Ovary (tissue), 9 donors: Measurements from ENCODE around the gene RAB22A. TPM values are rescaled to one million over a fixed set of nuclear protein-coding genes. Genes with fewer than 3 reads are reported as not detected.

Experiments used
- DNase-seq, 5 donors: peaks; one replicate each; pipeline ENCODE4 v3.0.0-alpha.2; 2019 to 2020
- H3K27ac ChIP-seq, 2 donors: fragments of 200-600 bp; one replicate each; pipeline versions ENCODE4 v1.5.1 to v1.8.0; 2019 to 2022
- H3K27me3 ChIP-seq: fragments of 200-600 bp; one replicate; pipeline ENCODE4 v1.8.0; 2022
- H3K36me3 ChIP-seq: fragments of 200-600 bp; sonication (generic); one replicate; pipeline ENCODE4 v1.5.1; 2019
- H3K4me1 ChIP-seq: one replicate; pipeline ENCODE4 v1.8.1; 2013; ENCODE audit warnings: mild to moderate bottlenecking, moderate library complexity; ENCODE audit not compliant: insufficient read depth
- H3K4me3 ChIP-seq: fragments of 200-600 bp; sonication (generic); one replicate; pipeline ENCODE4 v1.5.1; 2017
- H3K9me3 ChIP-seq, 2 donors: fragments of 200-600 bp in 1 of 2; sonication (generic) in 1 of 2; one replicate each; pipeline versions ENCODE4 v1.5.1 to v1.8.1; 2013 to 2019; ENCODE audit warnings: mild to moderate bottlenecking in 1 of 2, moderate library complexity in 1 of 2
- EP300 ChIP-seq: sonication (generic); formaldehyde crosslinking; IDR thresholded peaks from one replicate; pipeline ENCODE4 v1.6.1; 2017; ENCODE audit warnings: antibody characterized with exemption
- POLR2A ChIP-seq: fragments of 450-650 bp; IDR thresholded peaks from one replicate; pipeline ENCODE4 v1.6.1; 2017; ENCODE audit warnings: antibody characterized with exemption, mild to moderate bottlenecking, moderate library complexity
- WGBS, 3 donors: extraction: QIAGEN DNeasy Blood & Tissue Kit in 1 of 3; methylation state at CpG; one replicate each; pipeline versions ENCODE4 v1.1.5 to v1.1.7; 2013 to 2017; 5-methylcytosine and 5-hydroxymethylcytosine counted together
- intact Hi-C, 4 donors: fragments of 100-400 bp; cut with DNase I; formaldehyde crosslinking; loops; one replicate each; pipeline versions ENCODE4 v1.11.0 to v1.15.1; 2022 to 2023
- polyA plus RNA-seq, 2 donors: library from polyadenylated mRNA; stranded (reverse); fragments of 200-250 nt in 1 of 2; fragments of 350-450 nt in 1 of 2; fragmentation: Illumina TruSeq in 1 of 2; extraction: RNeasy Lipid Tissue Mini Kit (QIAGEN cat#74804) in 1 of 2; gene quantifications; one replicate each; pipeline ENCODE4 v1.2.3, GENCODE V29; 2013 to 2014
- total RNA-seq, 7 donors: library from RNA; depleted of rRNA in 2 of 7; stranded (reverse); fragments of >200 nt in 2 of 7; fragmentation: NEBNext Ultra II Directional in 3 of 7; extraction: Animal tissue kit (Norgen Biotek cat#: 25700) in 3 of 7; gene quantifications; one replicate each; pipeline versions ENCODE4 v1.1.0 to v1.2.4, GENCODE V29; 2016 to 2023
- TF ChIP-seq, protein P1 (sequence below), 3 donors: fragments of 450-650 bp in 2 of 3; fragments of 200-600 bp in 1 of 3; IDR thresholded peaks; one replicate each; pipeline versions ENCODE4 v1.5.1 to v1.8.0; 2016 to 2022; ENCODE audit warnings: antibody characterized with exemption in 3 of 3, mild to moderate bottlenecking in 1 of 3
- donor health status: DM: no; HTN: no; CAD: no; lungs with moderate emphysema.
- donor health status: DM: no; HTN: no; CAD: no.
- donor health status: Bipolar disorder and iron deficiency.
- donor health status: DM: yes; HTN: yes; CAD: no.
- donor health status: DM: no; HTN: no; CAD: no.
- donor health status: DM: yes; HTN: yes; CAD: no.

RAB22A gene
- total and polyA plus RNA-seq, 9 donors: 6.3 to 25.1 (median 17.9) TPM

DNA sequence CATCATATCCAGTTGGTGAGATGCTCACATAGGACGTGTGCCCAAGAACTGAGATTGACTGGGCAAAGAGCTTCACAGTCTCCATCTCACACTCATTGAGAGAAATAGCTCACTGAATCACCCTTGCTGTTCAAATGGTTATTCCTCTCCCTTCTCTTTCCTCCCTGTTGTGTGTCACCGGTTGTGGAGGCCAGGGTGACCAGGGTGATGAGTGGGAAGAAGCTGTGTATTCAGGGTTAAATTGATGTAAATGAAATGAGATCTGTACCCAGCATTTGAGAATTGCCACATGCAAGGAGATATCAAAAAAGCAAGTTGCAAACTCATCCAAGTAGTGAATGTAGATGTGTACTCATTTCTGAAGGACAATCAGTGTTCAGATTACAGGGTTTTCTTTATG is 43.0 kb downstream of the RAB22A start:
- intact Hi-C loops: no loop called here
- TF ChIP-seq POLR2A: no peak
- TF ChIP-seq, protein P1, sequence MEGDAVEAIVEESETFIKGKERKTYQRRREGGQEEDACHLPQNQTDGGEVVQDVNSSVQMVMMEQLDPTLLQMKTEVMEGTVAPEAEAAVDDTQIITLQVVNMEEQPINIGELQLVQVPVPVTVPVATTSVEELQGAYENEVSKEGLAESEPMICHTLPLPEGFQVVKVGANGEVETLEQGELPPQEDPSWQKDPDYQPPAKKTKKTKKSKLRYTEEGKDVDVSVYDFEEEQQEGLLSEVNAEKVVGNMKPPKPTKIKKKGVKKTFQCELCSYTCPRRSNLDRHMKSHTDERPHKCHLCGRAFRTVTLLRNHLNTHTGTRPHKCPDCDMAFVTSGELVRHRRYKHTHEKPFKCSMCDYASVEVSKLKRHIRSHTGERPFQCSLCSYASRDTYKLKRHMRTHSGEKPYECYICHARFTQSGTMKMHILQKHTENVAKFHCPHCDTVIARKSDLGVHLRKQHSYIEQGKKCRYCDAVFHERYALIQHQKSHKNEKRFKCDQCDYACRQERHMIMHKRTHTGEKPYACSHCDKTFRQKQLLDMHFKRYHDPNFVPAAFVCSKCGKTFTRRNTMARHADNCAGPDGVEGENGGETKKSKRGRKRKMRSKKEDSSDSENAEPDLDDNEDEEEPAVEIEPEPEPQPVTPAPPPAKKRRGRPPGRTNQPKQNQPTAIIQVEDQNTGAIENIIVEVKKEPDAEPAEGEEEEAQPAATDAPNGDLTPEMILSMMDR (IDR thresholded peaks at IDR 0.05): no peak
- no peak for TF ChIP-seq EP300

DNA sequence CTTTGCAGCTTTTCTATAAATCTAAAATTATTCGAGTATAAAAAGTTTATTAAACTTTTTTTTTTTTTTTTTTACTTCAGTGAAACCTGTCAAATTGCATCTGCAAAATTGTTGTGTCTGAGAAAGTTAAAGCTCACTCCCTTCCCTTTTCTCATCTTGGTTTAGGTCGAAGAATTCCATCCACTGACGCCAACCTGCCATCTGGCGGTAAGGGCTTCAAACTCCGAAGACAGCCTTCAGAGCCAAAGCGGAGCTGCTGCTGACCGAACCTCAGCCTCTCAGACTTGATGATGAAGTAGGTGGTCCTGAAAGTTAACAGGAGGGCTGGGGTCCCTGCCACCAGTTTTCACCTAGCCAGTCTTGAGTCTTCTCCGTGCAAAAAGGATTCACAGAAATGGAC is 49.9 kb downstream of the RAB22A start:
- WGBS, 3 donors: 81 to 86% (median 83%) methylated on average over 8 of the region's 8 CpGs
- Histone ChIP-seq H3K36me3 (no peaks in the 10 kb centered on the region), H3K9me3 (no peaks in the 10 kb centered on the region), H3K27ac (no peak overlapping the region), H3K27me3 (no peaks in the 10 kb centered on the region), H3K4me1 (no peaks in the 10 kb centered on the region), H3K4me3 (no peak overlapping the region)
- no peak for DNase-seq
- TF ChIP-seq EP300 (no peak), POLR2A (no peak)
- TF ChIP-seq, protein P1 (IDR thresholded peaks at IDR 0.05): no peak
- intact Hi-C loops: no loop called here

More for the DNA sequence above, 43.0 kb downstream of the RAB22A start:
- no peaks in the 10 kb centered on the region for H3K27me3 ChIP-seq
- no peaks in the 10 kb centered on the region for H3K36me3 ChIP-seq
- no peaks in the 10 kb centered on the region for H3K4me1 ChIP-seq
- 72 to 89% (median 83%) methylated on average over 2 of the region's 2 CpGs for WGBS, 3 donors
- no peak for DNase-seq
- no peak overlapping the region for H3K27ac ChIP-seq
- H3K4me3 ChIP-seq: no peak overlapping the region
- H3K9me3 ChIP-seq: no peaks in the 10 kb centered on the region

DNA sequence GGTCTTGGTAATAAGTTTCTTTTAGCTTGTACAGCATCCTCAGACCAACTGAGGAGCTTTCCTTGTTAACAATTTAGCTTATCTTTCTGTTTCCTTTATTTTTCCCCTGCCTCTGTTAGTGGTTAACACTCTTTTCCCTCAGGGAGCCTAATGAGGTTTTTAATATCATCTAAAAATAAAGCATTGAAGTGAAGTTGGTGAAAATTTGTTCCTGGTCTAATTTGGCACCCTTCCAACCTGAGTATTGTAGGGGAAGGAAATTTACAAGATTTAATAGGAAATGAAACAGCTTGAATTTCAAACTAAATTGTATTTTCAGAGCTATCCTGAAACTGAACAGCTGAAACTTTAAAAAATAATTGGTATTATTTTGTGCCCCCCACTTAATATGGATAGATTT is 51.4 kb downstream of the RAB22A start:
- Histone ChIP-seq H3K4me3 (no peak overlapping the region), H3K36me3 (no peaks in the 10 kb centered on the region), H3K9me3 (no peaks in the 10 kb centered on the region), H3K27me3 (no peaks in the 10 kb centered on the region), H3K27ac (no peak overlapping the region), H3K4me1 (peaks cover under 1% of the 10 kb centered on the region)
- no peak for DNase-seq
- TF ChIP-seq POLR2A (no peak), EP300 (no peak)
- TF ChIP-seq, protein P1 (IDR thresholded peaks at IDR 0.05): no peak
- intact Hi-C loops: no loop called here

DNA sequence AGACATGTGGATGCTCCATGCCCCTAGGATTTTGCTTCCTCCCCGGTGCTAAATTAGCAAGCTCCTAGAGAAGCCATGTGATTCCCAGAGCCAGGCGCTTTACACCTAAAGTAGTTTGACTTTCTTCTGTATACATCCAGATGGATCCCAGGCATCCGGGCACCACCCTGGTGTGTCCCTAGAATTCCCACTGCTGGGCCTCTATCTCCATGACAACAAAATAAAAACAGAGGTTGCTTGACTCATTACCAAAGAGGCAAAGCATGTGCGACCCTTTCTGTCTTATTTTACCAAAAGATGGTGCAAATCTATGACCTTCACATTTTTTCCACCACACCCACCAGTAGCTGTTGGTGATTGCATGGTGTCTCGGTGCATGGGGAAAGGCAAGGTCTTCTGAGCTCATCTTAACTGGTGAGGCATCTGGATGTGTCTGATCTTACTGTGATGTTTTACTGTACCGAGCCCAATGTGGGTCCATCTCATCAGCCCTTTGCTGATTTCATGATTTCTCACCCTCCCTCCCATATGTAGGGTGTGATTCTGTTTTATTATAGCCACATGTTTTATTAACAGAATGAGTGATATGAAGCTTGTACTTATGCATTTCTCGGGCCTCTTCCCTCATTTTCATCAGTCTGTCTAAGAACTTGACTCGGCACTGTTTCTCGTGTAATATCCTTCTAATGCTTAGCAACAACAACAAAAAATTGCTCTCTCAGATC is 52.1 kb downstream of the RAB22A start:
- no peak overlapping the region for H3K4me3 ChIP-seq
- peaks cover 2% of the 10 kb centered on the region for H3K4me1 ChIP-seq
- intact Hi-C loops: no loop called here
- no peak overlapping the region for H3K27ac ChIP-seq
- TF ChIP-seq, protein P1 (IDR thresholded peaks at IDR 0.05): no peak
- TF ChIP-seq EP300: no peak
- TF ChIP-seq POLR2A: no peak
- 74 to 82% (median 81%) methylated on average over 9 of the region's 9 CpGs for WGBS, 3 donors
- H3K36me3 ChIP-seq: no peaks in the 10 kb centered on the region
- H3K9me3 ChIP-seq: no peaks in the 10 kb centered on the region
- DNase-seq: no peak
- H3K27me3 ChIP-seq: no peaks in the 10 kb centered on the region
